Mesothelial cell of epicardium (in vitro differentiated cells): ENCODE data around the gene CACNA1C. TPM values are rescaled to one million over a fixed set of nuclear protein-coding genes. Genes with fewer than 3 reads are reported as not detected.

ENCODE experiments used
- DNase-seq, 2 experiments: peaks; one replicate each; pipeline ENCODE4 v3.0.0; 2021; ENCODE audit warnings: low spot score in 2 of 2; ENCODE audit not compliant: unreplicated experiment in 2 of 2
- H3K27ac Mint-ChIP-seq: 2 replicates; pipeline ENCODE4 v1.8.0; 2021; ENCODE audit warnings: mixed read lengths
- H3K27me3 Mint-ChIP-seq: 2 replicates; pipeline ENCODE4 v1.8.0; 2021; ENCODE audit warnings: low read depth, mixed read lengths
- H3K36me3 Mint-ChIP-seq: 2 replicates; pipeline ENCODE4 v1.8.0; 2021; ENCODE audit warnings: mixed read lengths
- H3K4me1 Mint-ChIP-seq: 2 replicates; pipeline ENCODE4 v1.8.0; 2021; ENCODE audit warnings: mixed read lengths
- H3K4me3 Mint-ChIP-seq: 2 replicates; pipeline ENCODE4 v1.8.0; 2021; ENCODE audit warnings: mild to moderate bottlenecking, moderate library complexity, mixed read lengths
- H3K9me3 Mint-ChIP-seq: 2 replicates; pipeline ENCODE4 v1.8.0; 2021; ENCODE audit warnings: mixed read lengths
- CTCF ChIP-seq: fragments of 200-600 bp; sonication (generic); IDR thresholded peaks from one replicate; pipeline ENCODE4 v1.5.0; 2021; ENCODE audit warnings: antibody characterized with exemption; ENCODE audit not compliant: unreplicated experiment
- total RNA-seq: library from RNA; stranded (reverse); gene quantifications from 3 replicates; pipeline ENCODE4 v1.2.1, GENCODE V29; 2021

Gene CACNA1C
- total RNA-seq, 1 donor from 2014 or later, result 33.6 TPM

- Mint-ChIP-seq H3K27ac (no peak overlapping the region), H3K9me3 (no peaks in the 10 kb centered on the region), H3K36me3 (no peaks in the 10 kb centered on the region), H3K4me3 (no peak overlapping the region), H3K4me1 (peaks cover 3% of the 10 kb centered on the region), H3K27me3 (no peaks in the 10 kb centered on the region)
- DNase-seq, result no peak
- no peak for TF ChIP-seq CTCF
These were observed 448.8 kb downstream of the CACNA1C start for GRCh38 chr12:2501464-2502191.

- peaks cover 9% of the 10 kb centered on the region for H3K4me1 Mint-ChIP-seq
- DNase-seq, result no peak
- H3K36me3 Mint-ChIP-seq, result no peaks in the 10 kb centered on the region
- no peaks in the 10 kb centered on the region for H3K9me3 Mint-ChIP-seq
- no peaks in the 10 kb centered on the region for H3K27me3 Mint-ChIP-seq
- H3K4me3 Mint-ChIP-seq, result no peak overlapping the region
- no peak for TF ChIP-seq CTCF
- no peak overlapping the region for H3K27ac Mint-ChIP-seq
These were observed 450.2 kb downstream of the CACNA1C start for GRCh38 chr12:2503036-2503435.

- H3K9me3 Mint-ChIP-seq, result no peaks in the 10 kb centered on the region
- DNase-seq, result no peak
- no peak overlapping the region for H3K4me3 Mint-ChIP-seq
- no peak for TF ChIP-seq CTCF
- H3K4me1 Mint-ChIP-seq, result peaks cover 11% of the 10 kb centered on the region
- no peaks in the 10 kb centered on the region for H3K36me3 Mint-ChIP-seq
- no peak overlapping the region for H3K27ac Mint-ChIP-seq
- H3K27me3 Mint-ChIP-seq, result no peaks in the 10 kb centered on the region
These were observed 451.0 kb downstream of the CACNA1C start for GRCh38 chr12:2503762-2504161.

DNA sequence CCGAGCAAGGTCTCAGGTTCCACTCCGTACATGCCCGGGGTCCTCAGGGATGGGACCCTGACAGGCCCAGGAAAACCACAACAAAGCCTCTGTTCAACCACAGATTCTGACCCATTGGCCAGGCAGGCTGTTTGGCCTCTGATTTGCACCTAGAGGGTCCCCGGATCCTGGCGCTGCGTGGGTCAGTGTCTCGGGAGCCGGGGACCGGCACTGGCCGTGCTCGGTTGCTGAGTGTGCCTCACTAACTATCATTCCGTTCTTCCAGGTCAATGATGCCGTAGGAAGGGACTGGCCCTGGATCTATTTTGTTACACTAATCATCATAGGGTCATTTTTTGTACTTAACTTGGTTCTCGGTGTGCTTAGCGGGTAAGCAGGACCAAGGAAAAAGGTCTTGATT is 451.8 kb downstream of the CACNA1C start:
- Mint-ChIP-seq H3K36me3 (no peaks in the 10 kb centered on the region), H3K4me3 (no peak overlapping the region), H3K27ac (no peak overlapping the region), H3K27me3 (no peaks in the 10 kb centered on the region), H3K9me3 (no peaks in the 10 kb centered on the region), H3K4me1 (peaks cover 11% of the 10 kb centered on the region)
- TF ChIP-seq CTCF, result no peak
- DNase-seq, result no peak

- no peaks in the 10 kb centered on the region for H3K36me3 Mint-ChIP-seq
- H3K4me1 Mint-ChIP-seq, result peaks cover 17% of the 10 kb centered on the region
- no peaks in the 10 kb centered on the region for H3K9me3 Mint-ChIP-seq
- H3K27ac Mint-ChIP-seq, result no peak overlapping the region
- no peaks in the 10 kb centered on the region for H3K27me3 Mint-ChIP-seq
- no peak overlapping the region for H3K4me3 Mint-ChIP-seq
- DNase-seq, result no peak
- no peak for TF ChIP-seq CTCF
These were observed 455.0 kb downstream of the CACNA1C start for GRCh38 chr12:2507814-2508213.

GRCh38 chr12:2509137-2509536 is 456.4 kb downstream of the CACNA1C start:
- Mint-ChIP-seq H3K36me3 (no peaks in the 10 kb centered on the region), H3K4me1 (peaks cover 17% of the 10 kb centered on the region), H3K9me3 (no peaks in the 10 kb centered on the region), H3K27me3 (no peaks in the 10 kb centered on the region), H3K4me3 (no peak overlapping the region), H3K27ac (no peak overlapping the region)
- TF ChIP-seq CTCF, result no peak
- DNase-seq, result no peak
